GM10847 (cell line): ENCODE measurements around the gene ARHGEF7.

Source experiments
- POLR2A ChIP-seq: IDR thresholded peaks from 2 replicates; pipeline ENCODE4 v1.6.1; 2011; ENCODE audit not compliant: insufficient read length; ENCODE audit errors: extremely low read depth

ARHGEF7 gene

GRCh38 chr13:111296417-111296816 lies 181.3 kb downstream of the ARHGEF7 start:
- TF ChIP-seq POLR2A: no peak

- TF ChIP-seq POLR2A: no peak
Observed at GRCh38 chr13:111298214-111298975, 183.3 kb downstream of the ARHGEF7 start.

GRCh38 chr13:111302045-111302726 lies 187.1 kb downstream of the ARHGEF7 start:
- TF ChIP-seq POLR2A: no peak

- no peak for TF ChIP-seq POLR2A
Observed at GRCh38 chr13:111303559-111303958, 188.4 kb downstream of the ARHGEF7 start.

GRCh38 chr13:111304041-111304544 lies 189.0 kb downstream of the ARHGEF7 start:
- no peak for TF ChIP-seq POLR2A

- TF ChIP-seq POLR2A: no peak
Observed at GRCh38 chr13:111304603-111305289, 189.6 kb downstream of the ARHGEF7 start.

GRCh38 chr13:111312944-111313590 lies 198.0 kb downstream of the ARHGEF7 start:
- no peak for TF ChIP-seq POLR2A

- TF ChIP-seq POLR2A: no peak
Observed at GRCh38 chr13:111313911-111314425, 198.9 kb downstream of the ARHGEF7 start.

GRCh38 chr13:111314852-111315251 lies 199.7 kb downstream of the ARHGEF7 start:
- TF ChIP-seq POLR2A: no peak

GRCh38 chr13:111315347-111315995 lies 200.4 kb downstream of the ARHGEF7 start:
- no peak for TF ChIP-seq POLR2A

- no peak for TF ChIP-seq POLR2A
Observed at GRCh38 chr13:111316161-111316730, 201.1 kb downstream of the ARHGEF7 start.

GRCh38 chr13:111317042-111317550 lies 202.0 kb downstream of the ARHGEF7 start:
- TF ChIP-seq POLR2A: no peak

GRCh38 chr13:111317571-111318345 lies 202.6 kb downstream of the ARHGEF7 start:
- no peak for TF ChIP-seq POLR2A
